NCI-H345 treated with DMSO at 0.1 percent for 48 hours (cell line): ENCODE data around the gene RPL10.
"Not testable (repeated sequence)": the region's sequence is repeated elsewhere in the genome, so short reads cannot be mapped to it uniquely, and the experiment has no call there.

Experiments
- DNase-seq: peaks from one replicate; lab custom pipeline; 2025; ENCODE audit not compliant: unreplicated experiment; lab: John Stamatoyannopoulos, UW

RPL10 gene

GRCh38 chrX:154399527-154400368 is 1.6 kb downstream of the RPL10 start:
- no peak for DNase-seq

GRCh38 chrX:154400369-154400817 is 2.2 kb downstream of the RPL10 start:
- DNase-seq, result not testable (repeated sequence)

DNA sequence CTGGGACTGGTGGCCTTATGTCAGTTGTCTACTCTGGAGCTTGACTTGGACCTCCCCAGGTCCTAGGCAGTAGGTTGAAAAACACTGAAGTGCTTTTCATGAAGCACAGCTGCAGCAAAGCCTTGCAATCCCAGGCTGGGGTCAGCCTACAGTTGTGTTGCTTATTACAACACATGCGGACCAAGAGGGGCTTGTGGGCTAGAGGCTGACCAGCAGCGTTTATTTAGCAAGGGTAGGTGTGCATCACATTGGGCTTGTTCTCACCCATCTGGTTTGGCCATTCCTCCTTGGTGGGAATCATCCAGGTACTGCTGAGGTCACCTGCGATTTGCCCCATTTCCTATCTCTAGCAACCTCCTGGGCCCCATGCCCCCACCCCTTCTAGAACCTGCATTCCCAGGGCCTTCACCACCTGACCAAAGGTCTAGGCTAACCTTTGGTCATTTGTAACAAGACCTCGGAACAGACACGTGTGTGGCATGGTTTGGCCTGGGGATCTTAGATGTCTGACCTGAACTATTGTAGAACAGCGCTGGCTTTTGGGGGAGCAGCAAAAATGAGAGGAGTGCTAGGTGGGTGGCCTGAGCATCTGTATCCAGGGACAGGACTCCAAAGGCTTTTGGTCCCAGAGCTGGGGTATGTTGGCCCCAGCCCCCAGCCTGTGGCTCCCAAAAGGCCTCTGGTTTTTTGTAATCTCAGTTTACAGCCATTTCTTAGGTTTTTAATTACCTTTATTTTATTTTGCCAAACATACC is 3.0 kb downstream of the RPL10 start:
- DNase-seq, result no peak

GRCh38 chrX:154401918-154402621 is 3.9 kb downstream of the RPL10 start:
- DNase-seq, result no peak

- DNase-seq, result no peak
Measured at GRCh38 chrX:154402622-154403127, 4.5 kb downstream of the RPL10 start.

- no peak for DNase-seq
Measured at GRCh38 chrX:154403192-154403591, 5.0 kb downstream of the RPL10 start.

DNA sequence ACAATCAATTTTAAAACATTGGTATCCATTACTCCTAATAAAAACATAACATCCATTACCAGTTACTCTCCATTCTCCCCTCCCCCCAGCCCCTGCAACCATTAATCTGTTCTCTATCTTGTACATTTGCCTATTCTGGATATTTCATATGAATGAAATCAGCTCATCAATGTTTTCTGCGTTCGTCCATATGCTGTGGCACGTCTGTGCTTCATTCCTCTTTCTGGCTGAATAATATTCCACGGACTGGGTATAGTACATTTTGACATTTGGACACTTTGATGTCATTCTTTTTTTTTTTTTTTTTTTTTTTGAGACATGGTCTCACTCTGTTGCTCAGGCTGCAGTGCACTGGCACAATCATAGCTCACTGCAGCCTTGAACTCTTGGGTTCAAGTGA is 5.7 kb downstream of the RPL10 start:
- DNase-seq, result no peak

DNA sequence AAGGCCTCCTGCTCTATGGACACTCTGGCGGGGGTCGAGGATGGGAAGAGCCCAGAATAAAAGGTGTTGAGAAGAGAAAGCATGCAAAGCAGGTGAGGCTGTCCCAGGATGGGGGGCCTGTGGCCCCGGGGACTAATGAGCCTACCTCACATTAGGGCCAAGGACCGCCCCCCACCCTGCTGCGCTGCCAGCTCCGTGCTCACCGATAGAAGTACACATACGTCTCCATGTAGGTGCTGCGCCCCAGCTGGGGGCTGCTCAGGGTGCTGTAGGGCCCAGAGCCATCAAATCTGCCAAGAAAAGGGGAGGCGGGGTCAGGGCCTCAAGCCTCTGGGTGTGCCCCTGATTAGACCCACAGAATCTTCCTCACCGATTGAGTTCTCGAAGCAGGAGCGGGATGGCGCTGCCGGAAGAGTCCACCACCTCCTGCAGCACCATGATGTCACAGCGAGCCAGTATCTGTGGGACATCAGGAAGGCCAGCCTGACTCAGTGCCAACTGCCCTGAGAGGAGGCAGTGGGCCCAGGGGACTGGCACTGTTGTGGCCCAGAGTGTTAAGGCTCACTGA is 6.5 kb downstream of the RPL10 start:
- DNase-seq, result no peak

DNA sequence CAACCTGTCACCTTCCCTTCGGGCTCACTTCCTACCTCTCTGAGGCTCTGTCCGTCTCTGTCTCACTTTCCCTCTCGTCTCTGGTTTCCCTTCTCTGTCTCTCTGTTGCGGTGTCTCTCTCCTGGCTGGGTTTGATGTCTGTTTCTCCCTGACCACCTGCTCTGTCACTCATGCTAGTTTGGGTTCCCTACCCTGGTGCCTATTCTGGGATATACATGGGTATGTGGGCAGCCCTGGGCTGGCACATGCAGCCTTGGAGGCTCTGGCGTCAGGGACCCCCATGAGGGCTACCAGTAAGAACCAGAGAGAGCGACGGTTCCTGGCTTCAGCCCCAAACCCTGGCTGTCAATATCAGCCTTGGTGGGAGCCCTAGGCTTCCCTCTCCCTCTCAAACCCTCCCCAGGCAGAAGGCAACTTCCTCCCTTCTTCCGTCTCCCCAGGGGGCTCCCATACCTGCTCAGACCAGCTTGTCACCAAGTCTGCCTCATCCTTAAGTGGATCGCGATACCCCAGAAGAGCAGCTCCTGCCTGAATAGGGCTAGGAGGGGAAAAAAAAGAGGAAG is 10.6 kb downstream of the RPL10 start:
- no peak for DNase-seq

DNA sequence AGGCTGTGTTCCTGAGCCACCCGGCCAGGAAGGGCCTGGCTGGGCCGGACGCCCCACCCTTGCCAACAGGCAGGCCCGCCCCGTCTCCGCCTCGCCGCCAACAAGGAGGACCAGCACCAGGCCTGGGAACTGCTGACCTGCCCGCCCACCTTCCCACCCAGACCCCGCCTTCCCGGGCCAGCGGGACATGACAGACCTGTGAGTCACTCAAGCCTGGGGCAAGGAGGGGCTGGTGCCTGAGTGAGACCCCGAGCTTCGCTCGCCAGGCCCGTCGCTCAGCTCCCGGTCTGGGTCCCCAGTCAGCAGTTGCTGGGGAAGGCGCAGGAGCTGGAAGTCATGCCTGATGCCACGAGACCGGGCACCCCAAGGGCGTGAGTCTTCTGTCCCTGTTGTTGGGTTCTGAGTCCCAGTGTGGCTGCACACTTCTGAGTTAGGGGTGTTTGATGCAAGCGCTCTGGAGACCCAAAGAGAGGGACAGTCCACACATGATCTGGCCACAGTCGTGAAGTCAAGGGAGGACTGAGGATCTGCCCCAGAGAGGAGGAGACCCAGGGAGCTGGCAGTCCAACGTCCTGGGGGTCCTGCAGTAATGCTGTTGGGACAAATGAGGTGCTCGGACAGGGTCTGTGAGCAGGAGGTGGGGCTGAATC is 11.2 kb downstream of the RPL10 start, which contains the start of gene DNASE1L1:
DNASE1L1 (minus strand) TSS at position 33 of the 650 bp plus-strand sequence. CDS start 3,686 bp downstream, outside the sequence.
- DNase-seq, result no peak

GRCh38 chrX:154411981-154412340 is 13.8 kb downstream of the RPL10 start:
- DNase-seq, result peak; percentile 19

- DNase-seq, result no peak
Measured at GRCh38 chrX:154412468-154412867, 14.3 kb downstream of the RPL10 start.

GRCh38 chrX:154413142-154413541 is 15.0 kb downstream of the RPL10 start:
- no peak for DNase-seq

DNA sequence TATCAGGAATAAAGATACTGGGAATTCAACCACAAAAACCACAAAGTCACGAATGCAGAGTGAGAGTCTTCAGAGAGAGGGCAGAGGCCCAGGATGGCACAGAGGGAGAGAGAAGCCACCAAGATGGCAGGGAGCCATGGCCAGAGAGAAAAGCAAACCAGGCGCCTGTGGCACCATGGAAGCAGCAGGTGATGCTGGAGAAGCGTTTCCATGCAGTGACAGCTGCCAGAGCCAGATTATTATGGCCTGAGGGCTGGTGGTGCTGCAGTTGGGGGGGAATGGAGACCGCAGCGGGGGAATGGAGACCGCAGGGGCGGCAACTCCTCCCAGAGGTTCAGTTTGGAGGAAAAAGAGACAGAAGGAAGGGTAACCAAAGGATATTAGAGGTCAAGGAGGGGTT is 19.0 kb downstream of the RPL10 start:
- DNase-seq, result no peak

DNA sequence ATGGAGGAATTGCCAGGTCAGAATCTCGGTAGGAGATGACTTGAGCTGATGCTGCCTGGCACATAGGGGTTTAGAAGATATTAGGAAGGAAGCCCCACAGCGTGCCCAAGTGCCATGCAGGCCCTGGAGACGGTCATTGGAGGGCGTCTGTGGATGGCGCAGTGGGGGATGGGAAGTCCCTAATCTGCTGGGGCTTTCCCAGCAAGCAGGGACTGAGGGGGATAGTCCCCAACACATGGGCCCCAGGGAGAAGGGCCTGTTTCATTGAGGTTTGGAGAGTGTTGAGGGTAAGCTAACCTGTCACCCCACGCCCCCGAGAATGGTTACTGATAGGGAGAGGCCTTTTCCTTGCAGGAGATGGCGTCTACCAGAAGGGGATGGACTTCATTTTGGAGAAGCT is 21.0 kb downstream of the RPL10 start:
- no peak for DNase-seq

DNA sequence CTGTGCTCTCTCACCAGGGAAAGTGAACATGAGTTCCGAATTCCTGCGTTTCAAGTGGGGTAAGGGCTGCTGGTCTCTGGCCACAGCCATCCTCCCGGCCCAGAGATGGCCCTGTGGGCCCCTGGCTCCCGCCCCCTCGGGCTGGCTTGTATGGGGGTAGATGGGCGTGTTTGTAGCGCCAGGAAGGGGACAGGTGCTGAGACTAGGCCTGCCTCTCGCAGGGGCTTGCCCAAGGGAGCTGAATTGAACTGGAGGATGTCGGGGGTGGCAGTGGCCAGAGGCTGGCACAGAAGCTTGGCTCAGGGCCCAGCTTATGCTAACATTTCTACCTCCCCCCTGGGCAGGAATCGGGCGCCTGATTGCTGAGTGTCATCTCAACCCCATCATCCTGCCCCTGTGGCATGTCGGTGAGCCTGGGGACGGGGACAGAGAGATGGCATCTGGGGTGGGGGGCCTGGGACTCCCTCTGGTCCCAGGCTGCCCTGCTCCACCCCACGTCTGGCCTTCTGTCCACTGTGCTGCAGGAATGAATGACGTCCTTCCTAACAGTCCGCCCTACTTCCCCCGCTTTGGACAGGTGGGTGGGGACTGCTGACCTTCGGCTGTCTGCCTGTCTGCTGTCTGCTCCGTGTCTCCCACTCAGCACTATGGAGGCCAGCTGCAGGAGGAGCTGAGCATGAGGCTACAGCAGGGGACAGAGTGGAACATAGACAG is 21.7 kb downstream of the RPL10 start:
- DNase-seq, result peak; percentile 38

DNA sequence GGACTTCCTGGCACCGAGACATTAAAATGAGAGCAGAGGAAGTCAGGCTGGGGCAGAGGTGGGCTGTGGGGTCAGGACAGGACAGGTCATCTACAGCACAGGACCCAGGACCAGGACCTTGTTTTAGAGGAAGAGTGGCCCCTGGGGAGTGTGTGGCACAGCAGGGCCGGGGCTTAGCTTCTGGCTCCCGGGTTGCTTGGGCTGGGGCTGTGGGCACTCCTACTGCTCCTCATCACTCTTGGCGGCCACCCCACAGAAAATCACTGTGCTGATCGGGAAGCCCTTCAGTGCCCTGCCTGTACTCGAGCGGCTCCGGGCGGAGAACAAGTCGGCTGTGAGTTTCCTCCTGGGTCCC is 22.2 kb downstream of the RPL10 start:
- no peak for DNase-seq

DNA sequence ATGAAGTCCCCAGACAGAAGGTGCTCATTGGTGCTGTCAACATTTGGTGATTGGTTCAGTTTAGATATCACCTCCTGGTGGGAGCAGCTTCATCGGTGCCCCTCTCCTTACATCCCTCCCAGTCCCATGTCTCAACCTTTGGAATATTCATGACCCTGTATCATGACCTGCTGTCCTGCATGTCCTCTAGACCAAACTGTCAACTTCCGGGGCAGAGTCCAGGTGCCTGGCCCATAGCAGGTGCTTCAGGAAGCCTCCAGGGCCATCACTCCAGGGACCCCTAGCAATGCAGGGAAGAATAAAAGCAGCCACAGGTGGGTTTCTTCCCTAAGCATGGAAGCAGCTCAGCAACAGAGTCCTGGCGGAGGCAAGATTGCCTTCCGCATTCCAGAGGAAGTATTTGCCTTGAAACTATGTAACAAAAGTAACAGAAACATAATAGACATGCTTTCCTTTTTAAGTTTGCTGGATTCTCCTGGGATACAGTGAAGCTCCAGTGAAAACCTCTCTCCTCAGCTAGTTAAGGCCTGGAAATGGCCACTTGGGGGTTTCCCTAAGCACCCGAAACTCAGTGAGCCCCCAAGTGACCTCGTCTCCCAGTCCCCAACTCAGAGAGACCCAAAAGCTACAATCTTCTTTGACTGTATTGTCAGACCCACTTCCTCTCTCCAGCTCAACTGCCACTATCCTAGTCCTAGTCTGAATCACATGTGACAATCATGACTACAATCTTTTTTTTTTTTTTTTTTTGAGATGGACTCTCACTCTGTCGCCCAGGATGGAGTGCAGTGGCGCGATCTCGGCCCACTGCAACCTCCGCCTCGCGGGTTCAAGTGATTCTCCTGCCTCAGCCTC is 29.0 kb downstream of the RPL10 start:
- no peak for DNase-seq
